HepG2 (cell line): ENCODE results near the gene IL11RA. TPM values are rescaled to one million over a fixed set of nuclear protein-coding genes. Genes with fewer than 3 reads are reported as not detected.

Experiments
- ATF6 ChIP-seq: sonication (generic); formaldehyde crosslinking; conservative IDR thresholded peaks from 2 replicates; pipeline ENCODE4 v1.4.0; 2020; ENCODE audit warnings: missing genetic modification reagents
- BRF2 ChIP-seq: sonication (generic); formaldehyde crosslinking; IDR thresholded peaks from 2 replicates; pipeline ENCODE4 v1.8.1; 2022; ENCODE audit warnings: mild to moderate bottlenecking, missing genetic modification reagents
- CC2D1A ChIP-seq: sonication (generic); formaldehyde crosslinking; IDR thresholded peaks from 2 replicates; pipeline ENCODE4 v1.8.1; 2023; ENCODE audit warnings: mild to moderate bottlenecking, missing genetic modification reagents
- EED ChIP-seq: sonication (generic); formaldehyde crosslinking; IDR thresholded peaks from 2 replicates; pipeline ENCODE4 v1.5.0; 2020; ENCODE audit warnings: mild to moderate bottlenecking, missing genetic modification reagents
- GATAD2A ChIP-seq: IDR thresholded peaks from 2 replicates; pipeline ENCODE4 v1.6.1; 2016
- HDAC2 ChIP-seq: sonication (generic); formaldehyde crosslinking; IDR thresholded peaks from 2 replicates; pipeline ENCODE4 v1.4.0; 2020; ENCODE audit warnings: missing genetic modification reagents
- JUNB ChIP-seq: sonication (generic); formaldehyde crosslinking; IDR thresholded peaks from 2 replicates; pipeline ENCODE4 v1.8.0; 2022; ENCODE audit warnings: missing genetic modification reagents, mild to moderate bottlenecking, borderline replicate concordance
- MAFF ChIP-seq: IDR thresholded peaks from 2 replicates; pipeline ENCODE4 v1.6.1; 2011; ENCODE audit warnings: low read depth, low read length, improper control_type of control experiment
- RBAK ChIP-seq: sonication (generic); formaldehyde crosslinking; IDR thresholded peaks from 2 replicates; pipeline ENCODE4 v1.5.1; 2020; ENCODE audit warnings: mild to moderate bottlenecking, missing genetic modification reagents
- SIX4 ChIP-seq: sonication (generic); formaldehyde crosslinking; IDR thresholded peaks from 2 replicates; pipeline ENCODE4 v1.4.0; 2020; ENCODE audit warnings: missing genetic modification reagents
- TCF12 ChIP-seq, 2 experiments: fragments of 450-650 bp in 1 of 2; sonication (generic) in 1 of 2; formaldehyde crosslinking in 1 of 2; IDR thresholded peaks; 2 replicates each; pipeline versions ENCODE4 v1.6.1 to v1.8.0; 2017 to 2022; ENCODE audit warnings: antibody characterized with exemption in 1 of 2, mild to moderate bottlenecking in 1 of 2, missing genetic modification reagents in 1 of 2, moderate library complexity in 1 of 2
- TRIM24 ChIP-seq: sonication (generic); formaldehyde crosslinking; IDR thresholded peaks from 2 replicates; pipeline ENCODE4 v1.8.0; 2022; ENCODE audit warnings: mild to moderate bottlenecking, missing genetic modification reagents
- ZNF512B ChIP-seq: sonication (generic); formaldehyde crosslinking; IDR thresholded peaks from 2 replicates; pipeline ENCODE4 v1.5.1; 2020; ENCODE audit warnings: missing genetic modification reagents, mild to moderate bottlenecking, borderline replicate concordance
- ZNF619 ChIP-seq: sonication (generic); formaldehyde crosslinking; IDR thresholded peaks from 2 replicates; pipeline ENCODE4 v1.4.0; 2020; ENCODE audit warnings: mild to moderate bottlenecking, missing genetic modification reagents
- ZNF773 ChIP-seq: sonication (generic); formaldehyde crosslinking; IDR thresholded peaks from 2 replicates; pipeline ENCODE4 v1.4.0; 2020; ENCODE audit warnings: missing genetic modification reagents, borderline replicate concordance
- ZNF777 ChIP-seq: sonication (generic); formaldehyde crosslinking; IDR thresholded peaks from 2 replicates; pipeline ENCODE4 v1.4.0; 2020; ENCODE audit warnings: missing genetic modification reagents
- polyA plus RNA-seq, 8 experiments: library from polyadenylated mRNA; depleted of rRNA in 3 of 8; stranded (reverse) in 7 of 8; unstranded in 1 of 8; fragments of >200 nt; fragmentation: Illumina TruSeq in 4 of 8; extraction: Trizol in 4 of 8; gene quantifications; 2 replicates each; pipeline versions ENCODE4 v1.2.1 to v1.2.3, GENCODE V29; 2011 to 2016; ENCODE audit warnings: low read depth in 4 of 8, missing spikeins in 1 of 8, mixed read lengths in 1 of 8; ENCODE audit not compliant: insufficient read depth in 1 of 8
- total RNA-seq, 5 experiments: library from RNA; depleted of rRNA; stranded (reverse); fragments of >200 nt; fragmentation: Illumina TruSeq; extraction: Trizol; gene quantifications; 2 replicates each; pipeline ENCODE4 v1.2.3, GENCODE V29; 2016; ENCODE audit warnings: low read depth in 1 of 5
- TF ChIP-seq, protein P1 (sequence below): IDR thresholded peaks from 2 replicates; pipeline ENCODE4 v1.6.1; 2016; ENCODE audit warnings: mild to moderate bottlenecking
- TF ChIP-seq, protein P2 (sequence below): sonication (generic); formaldehyde crosslinking; IDR thresholded peaks from 2 replicates; pipeline ENCODE4 v1.4.0; 2020; ENCODE audit warnings: missing genetic modification reagents

The IL11RA gene
- total and polyA plus RNA-seq, 2 of the 13 experiments (the other 11 are each of a cell fraction or from before 2014, with no cell fraction given) = 2.0 to 4.2 TPM

DNA sequence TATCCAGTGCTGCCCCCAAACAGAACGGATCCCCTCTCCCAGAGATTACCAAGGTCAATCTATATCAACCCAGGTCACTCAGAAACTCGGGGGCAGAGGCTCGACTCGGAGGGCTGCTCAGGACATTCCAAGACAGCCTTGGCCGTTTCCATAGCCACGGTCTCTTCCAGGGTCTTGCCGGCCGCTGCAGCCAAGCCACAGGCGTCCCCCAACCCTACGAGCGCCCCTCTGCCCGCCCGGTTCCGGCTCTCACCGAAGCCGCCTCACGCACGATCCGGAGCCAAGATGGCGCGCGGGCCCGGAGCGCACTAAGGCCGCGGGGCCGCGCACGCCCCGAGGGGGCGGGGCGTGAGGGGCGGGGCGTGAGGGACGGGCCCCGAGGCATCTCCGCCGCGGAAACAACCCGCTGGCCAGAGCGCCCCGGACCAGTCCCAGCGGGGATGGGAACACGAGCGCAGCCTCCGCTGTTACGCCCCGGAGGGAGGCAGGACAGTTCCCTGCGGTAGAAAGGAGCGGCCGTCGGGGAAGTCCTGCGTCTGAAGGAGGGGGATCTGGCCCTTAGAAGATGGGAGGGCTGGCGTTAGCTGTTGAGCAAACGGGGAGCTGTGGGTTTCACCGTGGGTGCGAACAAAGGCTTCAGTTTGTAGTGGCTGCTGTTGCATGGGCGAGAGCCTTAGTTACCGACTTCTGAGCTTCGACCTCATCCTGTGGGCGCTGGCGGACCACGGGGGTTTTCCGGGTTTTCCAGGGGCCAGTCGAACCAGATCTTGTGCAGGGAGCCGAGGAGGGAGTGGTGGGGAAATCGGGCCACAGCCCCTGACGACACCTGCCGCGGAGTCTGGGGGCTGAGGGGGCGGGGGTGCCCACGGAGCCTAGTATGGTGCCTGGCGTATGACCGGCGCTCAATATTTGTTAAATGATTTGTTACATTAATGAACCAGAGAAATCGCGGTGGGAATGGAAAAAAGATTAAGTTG, 39.9 kb upstream of the IL11RA start, which contains the start of gene RPP25L (continued):
- TF ChIP-seq TCF12 (IDR thresholded peaks at IDR 0.05) (no peak), TCF12 (CRISPR knock-in tag; IDR thresholded peaks at IDR 0.05) (no peak), ZNF773 (CRISPR knock-in tag) (no peak), SIX4 (CRISPR knock-in tag) (peak; percentile 46; the same call in 1 of the 2 replicates), EED (CRISPR knock-in tag) (0 out of 2 replicates have a peak, but pooled peaks have one; percentile 25), MAFF (no peak), JUNB (no peak), ZNF512B (no peak), TRIM24 (CRISPR knock-in tag) (no peak), ZNF619 (no peak), ZNF777 (CRISPR knock-in tag) (peak; percentile 97), BRF2 (CRISPR knock-in tag) (no peak), CC2D1A (CRISPR knock-in tag) (no peak), ATF6 (CRISPR knock-in tag) (peak; percentile 83; the same call in 1 of the 2 replicates), HDAC2 (CRISPR knock-in tag) (0 out of 2 replicates have a peak, but pooled peaks have one; percentile 33), GATAD2A (CRISPR knock-in tag) (0 out of 2 replicates have a peak, but pooled peaks have one; percentile 10), RBAK (CRISPR knock-in tag) (no peak)
- TF ChIP-seq, protein P1, sequence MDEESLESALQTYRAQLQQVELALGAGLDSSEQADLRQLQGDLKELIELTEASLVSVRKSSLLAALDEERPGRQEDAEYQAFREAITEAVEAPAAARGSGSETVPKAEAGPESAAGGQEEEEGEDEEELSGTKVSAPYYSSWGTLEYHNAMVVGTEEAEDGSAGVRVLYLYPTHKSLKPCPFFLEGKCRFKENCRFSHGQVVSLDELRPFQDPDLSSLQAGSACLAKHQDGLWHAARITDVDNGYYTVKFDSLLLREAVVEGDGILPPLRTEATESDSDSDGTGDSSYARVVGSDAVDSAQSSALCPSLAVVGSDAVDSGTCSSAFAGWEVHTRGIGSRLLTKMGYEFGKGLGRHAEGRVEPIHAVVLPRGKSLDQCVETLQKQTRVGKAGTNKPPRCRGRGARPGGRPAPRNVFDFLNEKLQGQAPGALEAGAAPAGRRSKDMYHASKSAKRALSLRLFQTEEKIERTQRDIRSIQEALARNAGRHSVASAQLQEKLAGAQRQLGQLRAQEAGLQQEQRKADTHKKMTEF (CRISPR knock-in tag) = peak; percentile 73; the same call in 1 of the 2 replicates
- TF ChIP-seq, protein P2, sequence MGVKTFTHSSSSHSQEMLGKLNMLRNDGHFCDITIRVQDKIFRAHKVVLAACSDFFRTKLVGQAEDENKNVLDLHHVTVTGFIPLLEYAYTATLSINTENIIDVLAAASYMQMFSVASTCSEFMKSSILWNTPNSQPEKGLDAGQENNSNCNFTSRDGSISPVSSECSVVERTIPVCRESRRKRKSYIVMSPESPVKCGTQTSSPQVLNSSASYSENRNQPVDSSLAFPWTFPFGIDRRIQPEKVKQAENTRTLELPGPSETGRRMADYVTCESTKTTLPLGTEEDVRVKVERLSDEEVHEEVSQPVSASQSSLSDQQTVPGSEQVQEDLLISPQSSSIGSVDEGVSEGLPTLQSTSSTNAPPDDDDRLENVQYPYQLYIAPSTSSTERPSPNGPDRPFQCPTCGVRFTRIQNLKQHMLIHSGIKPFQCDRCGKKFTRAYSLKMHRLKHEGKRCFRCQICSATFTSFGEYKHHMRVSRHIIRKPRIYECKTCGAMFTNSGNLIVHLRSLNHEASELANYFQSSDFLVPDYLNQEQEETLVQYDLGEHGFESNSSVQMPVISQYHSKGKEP (CRISPR knock-in tag) = no peak
